IPS-18a (cell line): Measurements from ENCODE around the gene IGFBP2.

Experiments used
- H3K27ac ChIP-seq: one replicate; pipeline ENCODE4 v1.5.1; 2013; ENCODE audit warnings: low read length
- H3K27me3 ChIP-seq: one replicate; pipeline ENCODE4 v1.6.1; 2013; ENCODE audit warnings: mild to moderate bottlenecking, low read length; ENCODE audit not compliant: control insufficient read depth, insufficient read depth
- H3K36me3 ChIP-seq: one replicate; pipeline ENCODE4 v1.6.1; 2013; ENCODE audit warnings: low read depth, low read length; ENCODE audit not compliant: control insufficient read depth
- H3K4me1 ChIP-seq: one replicate; pipeline ENCODE4 v1.6.1; 2013; ENCODE audit warnings: low read depth, low read length; ENCODE audit not compliant: control insufficient read depth
- H3K4me3 ChIP-seq: one replicate; pipeline ENCODE4 v1.5.1; 2013; ENCODE audit warnings: low read length
- H3K9ac ChIP-seq: one replicate; pipeline ENCODE4 v1.6.1; 2013; ENCODE audit warnings: mild to moderate bottlenecking, low read length, moderate library complexity
- H3K9me3 ChIP-seq: one replicate; pipeline ENCODE4 v1.6.1; 2013; ENCODE audit warnings: low read depth, low read length; ENCODE audit not compliant: control insufficient read depth

Gene IGFBP2

DNA sequence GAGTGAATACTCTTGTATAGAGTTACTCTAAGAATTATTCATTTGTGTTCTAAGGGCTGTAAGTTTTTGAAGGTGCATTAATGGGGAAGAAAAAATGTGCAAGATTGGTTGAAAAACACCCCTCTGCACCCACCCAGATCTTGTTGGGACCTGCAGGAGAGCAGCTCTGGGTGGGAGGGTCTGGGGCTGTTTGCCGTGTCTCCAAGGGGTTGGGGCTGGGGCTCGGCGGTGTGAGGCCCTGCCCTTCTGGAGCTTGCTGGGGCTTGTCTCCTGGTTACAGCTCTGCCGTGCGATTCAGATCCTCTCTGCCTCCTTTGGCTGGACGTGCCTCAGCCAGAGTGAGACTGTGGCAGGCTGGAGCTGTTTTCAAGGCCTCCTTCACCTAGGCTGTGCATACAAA is 26.1 kb downstream of the IGFBP2 start:
- Histone ChIP-seq H3K27me3 (no peaks in the 10 kb centered on the region), H3K9me3 (no peaks in the 10 kb centered on the region), H3K4me3 (no peak overlapping the region), H3K9ac (no peak overlapping the region), H3K36me3 (peaks cover 38% of the 10 kb centered on the region), H3K4me1 (no peaks in the 10 kb centered on the region), H3K27ac (no peak overlapping the region)

DNA sequence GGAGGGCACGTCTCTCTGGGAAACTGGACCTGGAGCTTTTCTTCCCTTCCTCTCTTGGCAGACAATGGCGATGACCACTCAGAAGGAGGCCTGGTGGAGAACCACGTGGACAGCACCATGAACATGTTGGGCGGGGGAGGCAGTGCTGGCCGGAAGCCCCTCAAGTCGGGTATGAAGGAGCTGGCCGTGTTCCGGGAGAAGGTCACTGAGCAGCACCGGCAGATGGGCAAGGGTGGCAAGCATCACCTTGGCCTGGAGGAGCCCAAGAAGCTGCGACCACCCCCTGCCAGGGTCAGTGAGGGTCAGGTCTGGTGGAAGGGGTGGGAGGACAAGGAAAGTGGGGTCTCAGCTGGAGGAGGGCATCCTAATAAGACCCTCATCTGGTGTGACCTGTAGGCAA is 27.3 kb downstream of the IGFBP2 start:
- peaks cover 41% of the 10 kb centered on the region for H3K36me3 ChIP-seq
- no peak overlapping the region for H3K4me3 ChIP-seq
- H3K9ac ChIP-seq = no peak overlapping the region
- no peaks in the 10 kb centered on the region for H3K27me3 ChIP-seq
- H3K9me3 ChIP-seq = no peaks in the 10 kb centered on the region
- H3K27ac ChIP-seq = no peak overlapping the region
- peaks cover 3% of the 10 kb centered on the region for H3K4me1 ChIP-seq

DNA sequence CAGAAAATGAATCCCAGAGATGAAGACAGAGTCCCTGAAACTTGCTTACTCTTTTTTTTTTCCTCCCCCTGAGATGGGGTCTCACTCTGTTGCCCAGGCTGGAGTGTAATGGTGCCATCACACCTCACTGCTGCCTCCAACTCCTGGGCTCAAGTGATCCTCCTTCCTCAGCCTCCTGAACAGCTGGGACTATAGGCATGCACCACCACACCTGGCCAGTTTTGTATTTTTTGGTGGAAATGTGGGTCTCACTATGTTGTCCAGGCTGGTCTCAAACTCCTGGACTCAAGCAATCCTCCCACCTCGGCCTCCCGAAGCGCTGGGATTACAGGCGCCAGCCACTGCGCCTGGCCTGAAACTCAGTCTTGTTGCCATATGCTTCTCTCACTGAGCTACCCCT is 27.8 kb downstream of the IGFBP2 start:
- Histone ChIP-seq H3K36me3 (peaks cover 40% of the 10 kb centered on the region), H3K4me1 (peaks cover 9% of the 10 kb centered on the region), H3K27me3 (no peaks in the 10 kb centered on the region), H3K27ac (no peak overlapping the region), H3K9ac (no peak overlapping the region), H3K9me3 (no peaks in the 10 kb centered on the region), H3K4me3 (no peak overlapping the region)

DNA sequence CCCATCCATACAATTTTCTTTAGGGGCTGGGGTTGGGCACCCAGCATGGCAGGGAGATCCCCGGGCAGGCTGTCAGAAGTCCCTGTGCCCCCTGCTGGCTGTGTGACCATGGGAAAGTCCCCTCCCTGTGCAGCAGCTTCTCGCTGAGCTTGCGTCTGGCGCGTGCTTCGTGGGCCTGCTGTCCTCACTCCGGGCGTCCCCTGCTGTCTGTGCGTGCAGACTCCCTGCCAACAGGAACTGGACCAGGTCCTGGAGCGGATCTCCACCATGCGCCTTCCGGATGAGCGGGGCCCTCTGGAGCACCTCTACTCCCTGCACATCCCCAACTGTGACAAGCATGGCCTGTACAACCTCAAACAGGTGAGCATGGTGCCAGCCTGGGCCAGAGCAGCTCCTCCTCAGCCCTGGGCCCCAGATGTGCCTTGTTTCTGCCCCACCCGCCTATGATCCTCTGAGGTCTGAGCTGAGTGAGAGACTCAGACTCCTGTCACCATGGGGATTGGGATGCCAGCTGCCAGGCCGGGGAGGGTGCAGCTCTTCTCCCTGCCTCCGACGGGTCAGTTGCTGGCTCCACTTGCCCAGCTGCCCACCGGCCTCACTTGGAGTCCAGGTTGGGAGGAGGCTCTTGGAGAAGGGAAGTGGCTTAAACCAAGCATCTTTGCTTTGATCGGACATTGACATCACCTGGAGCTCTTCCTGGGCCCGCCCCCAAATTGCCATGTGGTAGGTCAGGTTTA is 28.6 kb downstream of the IGFBP2 start:
- H3K4me3 ChIP-seq = no peak overlapping the region
- peaks cover 13% of the 10 kb centered on the region for H3K4me1 ChIP-seq
- H3K27me3 ChIP-seq = no peaks in the 10 kb centered on the region
- H3K27ac ChIP-seq = no peak overlapping the region
- no peak overlapping the region for H3K9ac ChIP-seq
- peaks cover 38% of the 10 kb centered on the region for H3K36me3 ChIP-seq
- no peaks in the 10 kb centered on the region for H3K9me3 ChIP-seq

- H3K36me3 ChIP-seq = peaks cover 38% of the 10 kb centered on the region
- H3K9ac ChIP-seq = no peak overlapping the region
- H3K27me3 ChIP-seq = no peaks in the 10 kb centered on the region
- peaks cover 13% of the 10 kb centered on the region for H3K4me1 ChIP-seq
- no peaks in the 10 kb centered on the region for H3K9me3 ChIP-seq
- H3K27ac ChIP-seq = no peak overlapping the region
- no peak overlapping the region for H3K4me3 ChIP-seq
These were observed 29.9 kb downstream of the IGFBP2 start for GRCh38 chr2:216663106-216663505.

DNA sequence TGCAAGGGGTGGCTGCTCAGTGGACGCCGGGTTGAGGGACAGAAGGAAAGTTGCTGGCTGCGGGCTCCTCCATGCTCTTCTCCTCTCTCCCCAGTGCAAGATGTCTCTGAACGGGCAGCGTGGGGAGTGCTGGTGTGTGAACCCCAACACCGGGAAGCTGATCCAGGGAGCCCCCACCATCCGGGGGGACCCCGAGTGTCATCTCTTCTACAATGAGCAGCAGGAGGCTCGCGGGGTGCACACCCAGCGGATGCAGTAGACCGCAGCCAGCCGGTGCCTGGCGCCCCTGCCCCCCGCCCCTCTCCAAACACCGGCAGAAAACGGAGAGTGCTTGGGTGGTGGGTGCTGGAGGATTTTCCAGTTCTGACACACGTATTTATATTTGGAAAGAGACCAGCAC is 30.6 kb downstream of the IGFBP2 start:
- Histone ChIP-seq H3K9ac (no peak overlapping the region), H3K4me1 (peaks cover 13% of the 10 kb centered on the region), H3K27ac (no peak overlapping the region), H3K4me3 (no peak overlapping the region), H3K36me3 (peaks cover 38% of the 10 kb centered on the region), H3K27me3 (no peaks in the 10 kb centered on the region), H3K9me3 (no peaks in the 10 kb centered on the region)

- H3K27ac ChIP-seq = no peak overlapping the region
- no peak overlapping the region for H3K9ac ChIP-seq
- no peaks in the 10 kb centered on the region for H3K9me3 ChIP-seq
- no peaks in the 10 kb centered on the region for H3K27me3 ChIP-seq
- H3K36me3 ChIP-seq = peaks cover 36% of the 10 kb centered on the region
- H3K4me3 ChIP-seq = no peak overlapping the region
- H3K4me1 ChIP-seq = peaks cover 13% of the 10 kb centered on the region
These were observed 31.4 kb downstream of the IGFBP2 start for GRCh38 chr2:216664593-216665034.

GRCh38 chr2:216665242-216665641 is 32.0 kb downstream of the IGFBP2 start:
- Histone ChIP-seq H3K4me3 (no peak overlapping the region), H3K36me3 (peaks cover 32% of the 10 kb centered on the region), H3K9ac (no peak overlapping the region), H3K27ac (no peak overlapping the region), H3K27me3 (no peaks in the 10 kb centered on the region), H3K4me1 (peaks cover 13% of the 10 kb centered on the region), H3K9me3 (no peaks in the 10 kb centered on the region)

- H3K4me3 ChIP-seq = no peak overlapping the region
- H3K27me3 ChIP-seq = no peaks in the 10 kb centered on the region
- H3K36me3 ChIP-seq = peaks cover 27% of the 10 kb centered on the region
- peaks cover 13% of the 10 kb centered on the region for H3K4me1 ChIP-seq
- H3K27ac ChIP-seq = no peak overlapping the region
- no peaks in the 10 kb centered on the region for H3K9me3 ChIP-seq
- H3K9ac ChIP-seq = no peak overlapping the region
These were observed 32.5 kb downstream of the IGFBP2 start for GRCh38 chr2:216665717-216666116.

DNA sequence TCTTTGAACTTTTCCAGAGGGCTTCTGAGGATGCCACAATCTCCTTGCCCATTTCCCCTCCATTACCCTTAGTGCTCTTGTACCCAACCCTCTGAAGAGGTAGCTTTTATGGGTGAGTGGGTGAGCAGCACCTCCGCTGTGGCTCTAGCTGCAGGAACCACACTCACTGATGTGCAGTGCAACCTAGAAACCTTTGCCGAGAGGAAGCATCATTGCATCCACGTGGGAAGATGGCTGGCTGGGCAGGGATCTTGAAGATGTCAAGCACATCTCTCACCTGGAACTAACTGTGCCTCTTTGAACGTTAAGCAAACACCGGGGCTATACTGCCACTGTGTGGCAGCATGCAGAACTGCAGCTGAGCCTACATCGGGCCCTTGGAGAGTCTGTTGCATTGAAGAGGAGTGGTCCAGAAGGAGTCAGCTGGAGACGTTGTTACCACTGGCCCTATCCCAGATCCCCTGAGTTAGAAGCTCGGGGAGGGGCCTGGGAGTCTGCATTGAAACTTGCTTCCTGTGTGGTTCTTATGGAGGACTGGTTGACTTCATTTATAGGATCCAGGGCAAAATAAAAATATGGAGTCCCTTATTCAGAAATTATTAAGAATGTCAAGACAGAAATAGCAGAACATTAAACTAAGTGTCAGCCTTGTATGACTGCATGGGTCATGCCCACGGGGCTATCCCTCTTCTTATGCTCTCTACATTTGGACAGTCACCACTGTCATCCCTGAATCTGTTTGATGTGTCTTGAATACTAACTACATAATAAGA is 33.4 kb downstream of the IGFBP2 start:
- H3K27ac ChIP-seq = no peak overlapping the region
- H3K27me3 ChIP-seq = no peaks in the 10 kb centered on the region
- H3K4me1 ChIP-seq = peaks cover 13% of the 10 kb centered on the region
- H3K9ac ChIP-seq = no peak overlapping the region
- peaks cover 20% of the 10 kb centered on the region for H3K36me3 ChIP-seq
- no peak overlapping the region for H3K4me3 ChIP-seq
- no peaks in the 10 kb centered on the region for H3K9me3 ChIP-seq

DNA sequence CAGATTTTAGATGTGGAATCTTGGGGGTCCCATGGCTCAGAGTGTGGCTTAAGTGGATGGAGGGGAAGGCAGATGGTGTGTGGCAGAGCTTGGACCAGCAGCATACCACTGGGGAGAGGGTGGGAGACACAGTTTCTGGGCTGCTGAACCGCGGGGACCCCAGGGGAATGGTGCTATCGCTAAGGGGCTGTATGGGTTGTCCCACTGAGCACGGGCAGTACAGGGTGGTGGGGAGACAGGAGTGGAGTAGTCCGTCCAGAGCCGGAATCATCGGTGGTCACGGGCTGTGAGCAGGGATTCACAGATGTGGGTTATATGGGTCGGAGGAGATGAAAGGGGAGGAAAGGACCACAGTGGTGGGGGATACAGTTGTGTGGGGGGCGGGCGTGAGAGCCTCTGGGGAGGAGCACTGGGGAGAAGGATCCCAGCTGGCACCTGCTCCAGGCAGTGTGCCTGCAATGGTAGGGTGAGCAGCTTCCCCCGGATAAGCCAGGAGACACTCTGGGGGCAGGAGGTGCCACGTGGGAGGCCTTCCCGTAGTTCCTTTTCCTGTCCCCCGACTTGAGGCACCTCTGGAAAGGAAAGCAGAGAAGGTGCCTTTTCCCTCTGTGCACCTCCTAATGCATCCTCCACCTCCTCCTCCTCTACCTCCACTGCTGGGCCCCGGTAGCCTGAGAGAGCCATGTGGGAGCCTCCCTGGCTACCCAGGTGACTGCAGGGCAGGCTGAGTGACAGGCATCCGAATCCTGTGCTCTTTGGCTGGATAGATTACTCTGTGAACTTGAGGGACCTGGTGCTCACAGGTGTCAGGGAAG is 37.3 kb downstream of the IGFBP2 start:
- Histone ChIP-seq H3K9ac (no peak overlapping the region), H3K27me3 (no peaks in the 10 kb centered on the region), H3K4me3 (no peak overlapping the region), H3K27ac (no peak overlapping the region), H3K4me1 (peaks cover 10% of the 10 kb centered on the region), H3K36me3 (no peaks in the 10 kb centered on the region), H3K9me3 (no peaks in the 10 kb centered on the region)
